22Rv1 (cell line): ENCODE data around the gene HSD17B14.

ENCODE experiments used
- H3K27ac ChIP-seq: fragments of 450-650 bp; 2 replicates; pipeline ENCODE4 v1.5.1; 2017
- ZFX ChIP-seq: fragments of 450-650 bp; IDR thresholded peaks from 2 replicates; pipeline ENCODE4 v1.6.1; 2017; ENCODE audit warnings: antibody characterized with exemption, borderline replicate concordance
- TF ChIP-seq, protein P1 (sequence below): fragments of 450-650 bp; IDR thresholded peaks from 2 replicates; pipeline ENCODE4 v1.5.1; 2017; ENCODE audit warnings: mild to moderate bottlenecking

Gene HSD17B14

DNA sequence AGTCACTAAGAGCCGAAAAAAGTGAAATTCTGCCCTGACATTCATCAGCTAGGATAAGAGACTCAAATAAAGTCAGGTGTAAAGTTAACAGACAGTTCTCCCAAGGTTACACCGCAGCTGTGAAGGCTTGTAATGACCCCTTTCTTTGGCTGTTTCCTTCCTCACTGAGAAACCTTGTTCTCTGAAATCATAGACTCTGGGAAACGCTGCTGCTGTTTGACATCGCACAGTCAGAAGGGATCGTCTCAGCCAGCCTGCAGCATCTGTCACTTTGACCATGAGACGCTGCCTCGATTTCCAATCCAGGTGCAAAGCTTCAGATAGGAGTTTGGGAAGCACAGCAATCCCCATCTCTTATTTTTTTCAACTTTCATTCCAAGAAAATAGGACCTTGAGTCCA, 26.1 kb downstream of the HSD17B14 start:
- peak overlapping the region; percentile 88 for H3K27ac ChIP-seq
- TF ChIP-seq, protein P1, sequence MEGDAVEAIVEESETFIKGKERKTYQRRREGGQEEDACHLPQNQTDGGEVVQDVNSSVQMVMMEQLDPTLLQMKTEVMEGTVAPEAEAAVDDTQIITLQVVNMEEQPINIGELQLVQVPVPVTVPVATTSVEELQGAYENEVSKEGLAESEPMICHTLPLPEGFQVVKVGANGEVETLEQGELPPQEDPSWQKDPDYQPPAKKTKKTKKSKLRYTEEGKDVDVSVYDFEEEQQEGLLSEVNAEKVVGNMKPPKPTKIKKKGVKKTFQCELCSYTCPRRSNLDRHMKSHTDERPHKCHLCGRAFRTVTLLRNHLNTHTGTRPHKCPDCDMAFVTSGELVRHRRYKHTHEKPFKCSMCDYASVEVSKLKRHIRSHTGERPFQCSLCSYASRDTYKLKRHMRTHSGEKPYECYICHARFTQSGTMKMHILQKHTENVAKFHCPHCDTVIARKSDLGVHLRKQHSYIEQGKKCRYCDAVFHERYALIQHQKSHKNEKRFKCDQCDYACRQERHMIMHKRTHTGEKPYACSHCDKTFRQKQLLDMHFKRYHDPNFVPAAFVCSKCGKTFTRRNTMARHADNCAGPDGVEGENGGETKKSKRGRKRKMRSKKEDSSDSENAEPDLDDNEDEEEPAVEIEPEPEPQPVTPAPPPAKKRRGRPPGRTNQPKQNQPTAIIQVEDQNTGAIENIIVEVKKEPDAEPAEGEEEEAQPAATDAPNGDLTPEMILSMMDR, result no peak
- no peak for TF ChIP-seq ZFX

DNA sequence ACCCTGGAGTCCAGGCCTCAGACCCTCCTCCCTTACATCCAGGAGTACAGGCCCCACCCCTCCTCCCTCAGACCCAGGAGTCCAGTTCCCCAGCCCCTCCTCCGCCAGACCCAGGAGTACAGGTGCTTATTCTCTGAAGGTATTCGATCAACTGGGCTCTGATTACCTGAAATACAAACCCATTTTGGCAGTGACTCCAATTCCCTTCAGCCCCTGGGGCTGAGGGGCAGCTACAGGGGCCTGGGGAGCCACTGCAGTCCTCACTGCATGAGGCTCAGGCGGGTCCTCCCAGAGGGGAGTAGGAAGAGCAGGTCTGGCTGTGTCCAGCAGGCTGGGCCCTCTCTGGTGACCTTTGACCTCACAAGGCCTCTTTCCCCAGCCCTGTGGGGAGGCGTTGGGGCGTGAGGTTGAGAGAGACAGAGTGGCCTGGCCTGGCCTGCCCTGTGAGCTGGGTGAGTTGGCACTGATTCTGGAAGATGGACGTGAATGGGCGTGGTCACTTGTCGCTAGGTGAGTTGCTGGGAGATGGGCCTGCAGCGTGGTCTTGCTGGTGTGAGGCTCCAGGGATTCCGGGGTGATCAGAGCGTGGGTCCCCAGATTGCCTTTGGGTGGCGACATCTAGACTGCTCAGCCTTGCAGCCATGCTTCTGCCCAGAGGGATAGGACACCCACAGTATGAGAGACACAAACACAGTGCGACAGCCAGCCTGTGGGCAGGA, 28.5 kb downstream of the HSD17B14 start:
- TF ChIP-seq, protein P1, result no peak
- TF ChIP-seq ZFX, result no peak
- no peak overlapping the region; the same call in 1 of the 2 replicates for H3K27ac ChIP-seq

DNA sequence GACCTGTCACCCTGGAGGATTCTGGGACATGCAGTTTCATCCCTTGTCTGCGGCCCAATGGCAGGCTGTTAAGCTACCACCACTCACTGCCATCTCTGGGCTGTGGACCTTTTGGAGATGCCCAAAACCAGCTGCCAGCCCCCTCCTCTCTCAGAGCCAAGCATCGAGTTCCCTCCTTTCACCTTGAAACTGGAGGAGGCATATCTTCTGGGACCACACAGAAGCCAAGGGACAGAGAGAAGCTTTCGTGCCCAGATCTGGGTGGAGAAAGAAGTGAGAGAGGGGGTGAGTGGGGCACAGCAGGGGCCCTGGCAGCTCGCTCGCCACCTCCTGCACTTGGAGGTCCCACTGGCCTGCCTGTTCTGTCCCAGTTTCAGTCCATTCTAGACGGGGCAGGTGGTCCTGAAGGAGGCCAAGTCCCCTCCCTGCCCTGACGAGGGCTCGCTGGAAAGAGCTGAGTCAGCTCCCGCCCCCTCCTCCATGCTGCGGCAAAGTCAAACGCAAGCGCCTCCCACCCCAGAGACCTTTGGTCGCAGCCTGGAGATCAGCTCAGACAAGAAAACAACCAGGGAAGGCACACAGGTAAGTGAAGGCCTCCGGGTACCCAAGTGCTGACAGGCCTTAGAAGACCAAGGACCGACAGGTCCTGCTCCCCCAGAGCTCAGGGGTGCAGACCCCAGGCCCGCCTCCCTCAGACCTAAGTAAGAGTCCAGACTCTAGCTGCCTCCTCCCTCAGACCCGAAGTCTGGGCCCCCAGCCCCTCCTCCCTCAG, 29.3 kb downstream of the HSD17B14 start:
- H3K27ac ChIP-seq, result no peak overlapping the region; the same call in 1 of the 2 replicates
- TF ChIP-seq ZFX, result no peak
- TF ChIP-seq, protein P1, result no peak

DNA sequence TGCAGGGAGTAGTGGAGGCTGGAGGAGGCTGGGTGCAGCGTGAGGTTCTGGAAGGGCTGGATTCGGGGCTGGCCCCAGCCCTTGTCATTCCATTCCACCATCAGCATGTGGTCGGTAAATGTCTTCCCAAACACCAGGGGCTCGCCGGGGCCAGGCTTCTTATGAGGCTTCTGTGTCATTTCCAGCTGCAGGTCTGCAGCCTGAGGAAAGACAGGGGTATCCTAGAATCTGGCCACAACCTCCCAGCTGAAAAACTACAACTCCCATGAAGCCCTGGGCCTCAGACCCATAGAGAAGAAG, 29.8 kb downstream of the HSD17B14 start:
- TF ChIP-seq, protein P1, result no peak
- no peak for TF ChIP-seq ZFX
- H3K27ac ChIP-seq, result no peak overlapping the region

DNA sequence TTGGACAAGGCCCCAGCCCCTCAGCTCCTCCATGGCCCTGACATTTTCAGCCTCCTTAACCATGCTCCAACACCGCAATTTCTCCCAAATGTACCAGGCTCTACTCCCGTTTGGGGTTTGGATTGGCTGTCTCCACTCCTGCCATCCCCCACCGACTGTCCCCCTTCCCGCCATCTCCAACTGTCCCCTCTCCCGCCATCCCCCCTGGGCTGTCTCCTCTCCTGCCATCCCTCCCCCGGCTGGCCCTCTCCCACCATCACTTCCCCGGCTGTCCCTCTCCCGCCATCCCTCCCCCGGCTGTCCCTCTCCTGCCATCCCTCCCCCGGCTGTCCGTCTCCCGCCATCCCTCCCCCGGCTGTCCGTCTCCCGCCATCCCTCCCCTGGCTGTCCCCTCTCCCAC, 30.8 kb downstream of the HSD17B14 start:
- no peak overlapping the region for H3K27ac ChIP-seq
- no peak for TF ChIP-seq ZFX
- TF ChIP-seq, protein P1, result no peak

DNA sequence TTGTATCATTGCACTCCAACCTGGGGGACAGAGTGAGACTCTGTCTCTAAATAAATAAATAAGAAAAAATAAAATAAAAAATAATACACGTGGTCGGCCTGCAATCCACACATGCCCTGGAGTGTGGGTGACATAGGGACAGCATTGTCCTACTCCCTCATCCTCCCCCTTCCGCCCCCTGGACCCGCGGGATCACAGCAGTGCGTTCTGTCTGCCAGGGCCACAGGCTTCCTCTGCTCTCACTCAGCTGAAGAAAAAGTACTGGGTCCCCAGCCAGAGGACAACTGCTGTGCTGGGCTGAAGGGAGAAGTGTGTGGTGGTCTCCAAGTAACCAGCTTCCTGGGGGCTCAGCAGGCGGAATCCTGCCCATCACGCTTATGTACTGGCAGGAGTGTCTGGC, 31.8 kb downstream of the HSD17B14 start:
- TF ChIP-seq, protein P1, result no peak
- no peak for TF ChIP-seq ZFX
- H3K27ac ChIP-seq, result no peak overlapping the region

DNA sequence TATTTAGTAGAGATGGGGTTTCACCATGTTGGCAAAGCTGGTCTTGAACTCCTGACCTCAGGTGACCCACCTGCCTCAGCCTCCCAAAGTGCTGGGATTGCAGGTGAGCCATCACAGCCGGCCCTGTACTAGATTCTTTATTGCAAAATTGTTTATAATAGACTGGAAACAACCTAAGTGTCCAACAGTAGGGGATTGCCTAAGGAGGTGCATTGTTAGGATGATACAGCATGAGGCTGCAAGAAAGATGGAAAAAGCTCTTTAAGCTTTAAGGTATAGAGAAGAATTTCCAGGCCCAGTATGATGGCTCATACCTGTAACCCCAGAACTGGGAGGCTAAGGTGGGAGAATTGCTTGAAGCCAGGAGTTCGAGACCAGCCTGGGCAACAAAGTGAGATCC, 33.7 kb downstream of the HSD17B14 start:
- no peak for TF ChIP-seq ZFX
- TF ChIP-seq, protein P1, result no peak
- H3K27ac ChIP-seq, result no peak overlapping the region
